GM19351 (cell line): ENCODE measurements around the gene RGSL1.

ENCODE experiments used
- ATAC-seq: cut with Tn5 transposase; IDR thresholded peaks from one replicate; pipeline ENCODE4 v1.9.1; 2021; ENCODE audit warnings: mild to moderate bottlenecking, moderate library complexity; ENCODE audit not compliant: unreplicated experiment

The RGSL1 gene

GRCh38 chr1:182533896-182534295, 84.0 kb downstream of the RGSL1 start:
- no peak for ATAC-seq

DNA sequence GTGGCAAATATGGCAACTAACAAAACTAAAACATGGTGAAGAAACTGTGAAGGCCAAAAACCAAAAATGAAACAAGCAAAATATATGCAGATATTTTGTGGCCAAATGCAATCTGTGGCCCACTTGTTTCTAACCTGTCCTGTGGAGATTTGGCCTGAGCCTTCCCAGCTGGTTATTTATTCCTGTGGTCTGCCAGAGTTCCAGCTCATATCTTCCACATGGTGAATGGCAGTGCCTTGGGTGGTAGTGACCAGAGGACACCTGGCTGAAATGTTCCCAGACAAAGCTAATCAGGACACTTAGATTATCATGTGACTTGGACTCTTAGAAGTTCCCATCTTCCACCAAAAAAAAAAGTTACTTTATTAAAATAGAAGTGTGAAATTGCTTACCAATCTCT, 99.4 kb downstream of the RGSL1 start:
- ATAC-seq, result no peak

DNA sequence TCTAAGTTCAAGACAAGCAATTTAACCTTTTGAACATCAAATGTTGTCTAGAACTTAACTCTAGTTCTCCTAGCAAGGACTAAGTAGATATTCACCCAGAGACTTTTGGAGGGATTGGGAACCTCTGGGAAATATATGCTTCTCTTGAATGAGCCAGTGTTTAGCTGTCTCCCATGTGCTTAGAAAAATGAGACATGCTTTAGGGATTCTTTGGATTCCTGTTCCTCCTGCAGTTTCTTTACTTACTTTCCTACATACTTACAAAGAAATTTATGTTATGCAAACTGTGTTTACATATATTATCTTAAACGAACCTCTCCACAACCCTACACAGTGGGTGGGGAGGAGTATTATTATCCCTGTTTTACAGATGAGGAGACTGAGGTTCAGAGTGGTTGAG, 99.9 kb downstream of the RGSL1 start:
- no peak for ATAC-seq

GRCh38 chr1:182552527-182552926, 102.6 kb downstream of the RGSL1 start:
- ATAC-seq, result no peak

DNA sequence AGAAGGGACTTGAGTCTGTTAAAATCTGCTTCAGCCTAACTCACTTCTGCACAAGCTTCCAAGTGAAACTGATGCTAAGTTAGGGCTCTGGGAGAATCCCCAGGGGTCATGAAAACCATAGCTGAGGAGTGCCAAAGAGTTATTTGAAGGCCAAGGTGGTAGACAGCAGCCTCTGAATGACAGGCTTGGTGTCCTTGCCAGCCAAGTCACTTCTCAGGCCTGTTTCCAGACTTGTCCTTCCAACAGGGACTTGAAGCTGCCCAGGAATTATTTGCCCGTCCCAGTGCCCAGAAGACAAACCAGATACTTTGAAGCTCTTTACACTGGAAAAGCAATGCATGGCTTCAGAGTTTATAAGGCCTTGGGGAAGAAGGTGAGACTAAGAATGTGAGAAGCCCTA, 105.5 kb downstream of the RGSL1 start:
- ATAC-seq, result no peak

DNA sequence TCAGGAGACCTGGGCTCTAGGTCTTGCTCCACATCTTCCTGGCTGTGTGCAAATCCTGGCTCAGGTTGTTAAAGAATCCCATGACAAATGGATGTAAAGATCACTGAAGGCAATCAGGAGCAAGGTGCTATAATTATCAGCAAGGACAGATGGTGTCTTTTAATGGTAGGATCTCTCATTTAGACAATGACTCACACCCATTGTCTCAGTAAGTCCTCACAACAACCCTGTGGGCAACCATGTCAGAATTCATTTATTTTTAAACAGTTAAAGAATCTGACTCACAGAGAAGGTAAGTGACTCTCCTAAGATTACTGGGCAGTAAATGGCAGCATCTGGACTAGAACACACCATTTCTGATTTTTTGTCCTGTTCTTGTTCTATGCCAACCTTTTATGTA, 106.3 kb downstream of the RGSL1 start:
- no peak for ATAC-seq

GRCh38 chr1:182560392-182560984, 110.5 kb downstream of the RGSL1 start:
- ATAC-seq, result no peak

GRCh38 chr1:182561456-182561855, 111.5 kb downstream of the RGSL1 start:
- no peak for ATAC-seq

DNA sequence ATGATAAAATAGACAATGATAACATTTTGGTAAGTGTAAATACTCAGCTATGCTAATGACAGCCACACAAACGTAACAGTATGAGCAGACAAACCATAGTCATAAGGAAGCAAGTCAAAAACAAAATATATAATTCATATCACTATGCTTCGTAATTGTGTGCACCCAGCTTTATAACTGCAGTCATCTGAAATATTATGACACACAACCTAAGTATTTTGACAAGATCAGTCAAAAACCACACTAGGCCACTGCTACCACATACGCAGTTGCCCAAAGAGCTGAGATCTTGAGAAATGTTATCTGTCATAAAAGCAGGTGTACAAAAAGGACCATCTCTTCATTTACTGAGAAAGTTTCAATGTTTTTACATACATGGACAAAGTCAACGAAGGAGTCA, 113.1 kb downstream of the RGSL1 start:
- ATAC-seq, result no peak

- ATAC-seq, result no peak
Observed at GRCh38 chr1:182564406-182565004, 114.6 kb downstream of the RGSL1 start.

DNA sequence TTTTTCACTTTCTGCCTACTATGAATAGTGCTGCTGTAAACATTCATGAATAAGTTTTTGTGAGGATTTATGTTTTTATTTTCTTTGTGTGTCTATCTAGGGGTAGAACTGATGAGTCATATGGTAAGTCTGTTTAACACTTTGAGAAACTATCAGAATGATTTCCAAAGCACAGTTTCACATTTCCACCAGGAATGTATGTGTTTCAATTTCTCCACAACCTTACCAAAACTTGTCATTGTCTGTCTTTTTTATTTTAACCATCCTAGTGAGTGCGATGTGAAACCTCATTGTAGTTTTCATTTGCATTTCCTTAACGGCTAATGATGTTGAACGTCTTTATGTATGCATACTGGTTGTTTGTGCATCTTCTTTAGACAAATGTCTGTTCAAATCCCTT, 115.6 kb downstream of the RGSL1 start:
- ATAC-seq, result no peak

GRCh38 chr1:182567629-182568028, 117.7 kb downstream of the RGSL1 start:
- no peak for ATAC-seq

GRCh38 chr1:182568647-182569284, 118.8 kb downstream of the RGSL1 start:
- ATAC-seq, result peak; percentile 54

DNA sequence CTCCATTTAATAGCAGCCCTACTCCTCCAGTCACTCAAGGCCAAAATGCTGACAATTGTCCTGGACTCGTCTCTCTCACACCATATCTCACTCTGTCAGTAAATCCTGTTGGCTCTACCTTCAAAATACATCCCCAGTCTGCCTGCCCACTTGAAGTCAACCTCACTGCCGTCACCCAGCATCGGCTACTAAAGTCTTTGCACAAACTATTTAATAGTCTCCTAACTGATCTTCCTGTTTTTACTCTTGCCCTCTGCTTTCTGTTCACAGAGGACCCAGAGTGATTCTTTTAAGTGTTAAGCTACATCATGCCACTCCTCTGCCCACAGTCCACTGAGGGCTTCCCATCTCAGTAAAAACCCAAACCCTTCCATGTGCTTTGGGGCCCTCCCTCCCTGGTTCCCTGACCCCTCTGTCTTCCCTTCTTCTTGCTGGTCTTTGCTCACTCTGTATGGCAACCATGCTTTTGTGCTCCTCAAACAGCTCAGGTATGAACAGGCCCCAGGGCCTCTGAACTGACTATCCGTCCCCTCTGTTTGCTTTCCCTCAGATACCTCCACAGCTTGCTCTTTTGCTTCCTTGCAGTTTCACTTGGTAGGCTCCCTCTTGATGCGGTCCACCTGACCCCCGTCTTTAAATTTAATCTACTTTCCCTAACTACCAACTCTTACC, 120.1 kb downstream of the RGSL1 start:
- ATAC-seq, result no peak

GRCh38 chr1:182570611-182570970, 120.6 kb downstream of the RGSL1 start:
- no peak for ATAC-seq

- ATAC-seq, result no peak
Observed at GRCh38 chr1:182574156-182574555, 124.2 kb downstream of the RGSL1 start.

GRCh38 chr1:182575540-182576149, 125.7 kb downstream of the RGSL1 start:
- no peak for ATAC-seq

DNA sequence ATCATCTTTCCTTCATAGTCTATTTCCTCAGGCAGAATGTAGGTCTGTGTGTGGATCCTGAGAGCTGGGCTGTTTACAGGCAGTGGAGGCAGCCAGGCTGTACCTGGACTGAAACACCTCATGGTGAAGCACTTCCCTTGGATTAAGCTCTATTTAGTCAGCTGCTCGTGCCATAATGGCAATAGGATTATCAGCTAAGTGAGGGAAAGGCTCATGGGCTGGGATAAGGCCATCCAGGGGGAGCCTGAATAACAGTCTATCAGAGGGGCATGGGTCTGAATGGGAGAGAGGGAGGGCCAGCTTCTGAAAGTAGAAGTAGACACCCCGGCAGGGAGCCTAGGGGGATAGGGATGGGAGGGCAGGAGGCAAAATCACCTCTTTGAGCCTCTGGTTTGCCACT, 130.8 kb downstream of the RGSL1 start:
- no peak for ATAC-seq

GRCh38 chr1:182584746-182585145, 134.8 kb downstream of the RGSL1 start:
- no peak for ATAC-seq

GRCh38 chr1:182586380-182586779, 136.4 kb downstream of the RGSL1 start:
- ATAC-seq, result no peak

DNA sequence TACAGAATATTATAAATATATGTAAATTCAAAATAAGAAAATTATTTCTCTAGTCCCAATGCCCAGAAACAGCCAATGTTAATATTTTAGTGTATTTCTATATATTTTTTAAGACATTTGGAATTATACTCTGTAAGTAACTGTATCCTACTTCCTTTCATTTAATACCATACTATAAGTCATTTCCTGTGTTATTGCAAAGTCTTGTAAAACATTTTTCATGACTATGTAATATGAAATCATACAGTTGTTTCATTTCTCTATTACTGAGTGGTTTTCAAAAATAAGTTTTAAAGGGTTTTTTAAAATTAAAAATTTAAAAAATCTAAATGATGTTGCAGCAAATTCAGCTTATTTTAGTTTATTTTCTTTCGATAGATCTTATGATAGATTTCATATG, 137.1 kb downstream of the RGSL1 start:
- no peak for ATAC-seq
